GM19240 (cell line): Measurements from ENCODE around the gene RGS19.

ENCODE experiments used
- DNase-seq: peaks from one replicate; pipeline ENCODE4 v3.0.0; 2011; ENCODE audit warnings: low spot score; ENCODE audit not compliant: insufficient read length

The RGS19 gene

DNA sequence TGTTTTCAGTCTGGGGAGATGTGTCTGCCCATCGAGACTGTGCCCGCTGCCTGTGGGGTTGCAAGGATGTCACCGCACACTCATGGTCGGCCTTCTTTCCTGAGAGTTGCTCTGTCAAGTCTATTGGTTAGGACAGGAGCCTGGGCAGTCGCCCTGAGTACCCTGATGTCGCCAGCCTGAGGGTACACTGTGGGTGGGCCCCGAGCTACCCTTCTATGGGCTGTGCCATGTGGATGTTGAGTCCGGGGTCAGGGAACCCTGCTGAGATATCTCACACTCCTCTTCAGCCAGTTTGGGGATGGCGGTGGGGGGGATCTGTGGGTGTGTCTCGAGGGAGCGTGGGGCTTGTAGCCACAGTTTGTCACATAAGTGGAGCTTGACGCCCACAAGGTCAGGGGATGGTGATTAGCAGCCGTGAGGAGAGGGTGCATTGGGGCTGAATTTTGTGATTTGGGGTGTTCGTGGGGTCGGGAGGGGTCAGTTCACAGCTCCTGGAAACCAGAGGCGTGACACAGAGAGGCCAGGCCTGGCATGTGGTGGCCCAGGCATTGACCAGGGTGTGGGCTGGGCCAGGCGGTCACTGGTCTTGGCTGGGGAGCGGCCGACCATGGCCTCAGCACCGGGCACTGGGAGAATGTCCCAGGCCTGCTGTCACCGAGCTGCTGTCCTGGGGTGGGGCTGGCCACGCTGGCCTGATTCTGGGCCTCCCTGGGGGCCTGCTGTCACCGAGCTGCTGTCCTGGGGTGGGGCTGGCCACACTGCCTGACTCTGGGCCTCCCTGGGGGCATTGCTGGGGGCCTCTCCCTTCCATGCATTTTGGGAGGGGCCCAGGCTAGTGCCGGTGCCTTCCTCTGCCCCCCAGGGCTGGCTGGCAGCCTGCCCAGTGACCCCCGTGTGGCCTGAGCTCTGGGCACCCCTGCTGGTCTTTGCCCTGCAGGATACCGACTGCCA, 29.7 kb upstream of the RGS19 start:
- no peak for DNase-seq

DNA sequence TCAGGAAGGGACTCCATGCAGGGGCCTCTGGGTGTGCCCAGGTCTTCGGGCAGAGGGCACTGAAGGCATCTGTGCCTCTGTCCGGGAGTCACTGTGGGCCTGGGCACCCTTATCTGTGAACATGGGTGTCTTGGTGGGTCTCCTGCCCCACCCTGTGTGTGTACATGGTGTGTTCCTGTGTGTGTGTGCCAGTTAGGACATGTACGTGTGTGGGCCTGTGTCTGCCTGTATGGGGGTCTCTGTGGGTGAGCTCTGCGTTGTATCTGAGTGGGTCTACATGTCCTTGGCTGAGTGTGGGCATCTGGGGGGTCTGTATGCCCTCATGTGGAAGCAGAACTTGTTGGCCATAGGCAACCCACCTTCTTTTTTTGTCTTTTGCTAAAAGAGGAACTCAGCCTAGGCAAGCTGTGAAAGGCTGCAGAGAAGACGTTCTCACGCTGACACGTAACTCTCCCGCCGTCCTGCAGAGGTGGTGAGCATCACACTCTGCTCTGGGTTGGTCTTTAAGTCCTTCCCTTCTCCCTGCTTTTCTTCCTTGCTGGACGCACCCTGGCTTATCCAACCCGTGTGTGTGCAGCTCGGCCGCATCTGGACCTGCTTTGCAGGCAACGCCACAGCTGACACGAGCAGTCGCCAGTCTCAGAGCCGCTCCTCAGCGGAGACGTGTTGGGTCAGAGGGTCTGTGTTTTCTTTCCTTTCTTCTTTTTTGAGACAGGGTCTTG, 28.6 kb upstream of the RGS19 start:
- DNase-seq, result no peak

DNA sequence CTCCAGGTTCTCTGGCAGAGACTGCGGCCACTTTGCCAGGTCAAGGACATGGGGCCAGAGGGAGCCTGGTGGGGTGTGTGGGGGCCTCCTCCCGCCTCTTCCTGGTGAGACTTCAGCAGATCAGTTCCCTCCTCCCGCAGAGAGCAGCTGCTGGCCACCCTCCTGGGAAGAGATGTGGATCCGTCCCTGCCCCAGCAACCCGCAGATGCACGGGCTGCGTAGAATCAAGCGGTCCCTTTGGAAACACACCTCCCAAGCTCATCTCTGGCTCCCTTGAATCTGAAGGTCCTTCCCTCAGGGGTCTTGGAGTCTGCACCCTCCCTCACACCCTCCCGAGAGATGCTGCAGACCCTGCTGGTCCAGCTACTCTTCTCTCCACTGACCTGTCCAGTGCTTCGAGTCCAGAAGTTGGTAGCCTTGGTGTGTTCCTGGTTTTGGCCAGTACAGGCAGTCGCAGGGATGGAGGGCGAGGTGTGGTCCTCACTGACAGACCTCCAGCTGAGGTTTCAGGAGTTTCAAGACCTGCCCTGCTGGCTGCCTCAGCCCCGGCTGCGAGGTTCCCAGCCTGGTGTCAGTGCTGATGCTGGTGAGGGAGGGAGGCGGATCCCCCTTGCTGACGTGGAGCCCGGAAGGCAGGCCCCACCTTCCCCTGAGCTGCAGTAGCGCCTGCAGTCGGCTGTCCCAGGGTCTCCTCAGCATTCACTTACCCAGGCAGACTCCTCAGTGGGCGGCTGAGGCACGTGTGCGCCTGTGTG, 27.8 kb upstream of the RGS19 start, which contains the start of gene NPBWR2:
TSS of gene NPBWR2 (minus strand) at position 585 of the 755 bp plus-strand sequence. CDS start 734 bp downstream, outside the sequence.
- no peak for DNase-seq

DNA sequence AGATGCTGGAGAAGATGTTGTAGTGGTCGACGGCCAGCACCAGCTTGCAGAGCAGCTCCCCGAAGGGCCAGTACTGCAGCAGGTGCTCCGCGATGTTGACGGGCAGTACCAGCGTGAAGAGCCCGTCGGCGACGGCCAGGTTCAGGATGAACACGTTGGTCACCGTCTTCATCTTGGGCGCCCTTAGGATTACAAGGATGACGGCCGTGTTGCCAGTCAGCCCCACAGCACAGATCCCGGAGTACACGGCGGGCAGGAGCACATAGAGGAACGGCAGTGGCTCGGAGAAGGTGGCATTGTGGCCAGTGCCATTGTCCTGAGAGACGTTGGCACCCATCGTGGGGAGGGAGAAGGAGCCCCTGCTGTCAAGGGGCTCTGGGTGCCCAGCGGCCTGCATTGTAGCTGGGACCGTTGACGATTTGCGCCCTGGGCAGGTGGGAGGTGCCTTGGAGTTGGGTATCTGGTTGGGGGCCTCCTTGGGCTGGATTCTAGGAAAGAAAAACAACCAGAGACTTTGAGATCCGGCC, 27.2 kb upstream of the RGS19 start:
- no peak for DNase-seq

DNA sequence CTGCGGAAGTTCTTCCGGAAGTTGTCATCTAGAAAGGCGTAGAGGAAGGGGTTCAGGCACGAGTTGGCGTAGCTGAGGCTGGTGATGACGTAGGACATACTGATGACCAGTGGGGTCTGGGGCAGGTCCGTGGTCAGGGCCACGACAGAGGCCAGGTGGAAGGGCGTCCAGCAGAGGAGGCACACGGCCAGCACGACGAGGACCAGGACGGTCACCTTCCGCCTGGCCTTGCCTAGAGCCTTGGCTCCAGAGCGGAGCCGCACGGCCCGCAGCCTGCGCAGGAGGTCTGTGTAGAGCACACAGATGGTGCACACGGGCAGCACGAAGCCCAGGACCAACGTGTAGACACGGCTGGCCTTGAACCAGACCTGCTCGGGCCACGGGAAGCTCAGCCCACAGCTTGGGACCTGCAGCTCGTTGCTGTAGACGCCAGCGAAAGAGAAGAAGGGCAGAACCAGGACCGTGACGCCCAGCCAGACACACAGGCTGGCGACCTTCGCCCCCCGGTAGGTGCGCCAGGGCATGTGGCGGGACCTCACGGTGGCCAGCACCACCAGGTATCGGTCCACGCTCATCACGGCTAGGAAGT, 26.6 kb upstream of the RGS19 start:
- no peak for DNase-seq

DNA sequence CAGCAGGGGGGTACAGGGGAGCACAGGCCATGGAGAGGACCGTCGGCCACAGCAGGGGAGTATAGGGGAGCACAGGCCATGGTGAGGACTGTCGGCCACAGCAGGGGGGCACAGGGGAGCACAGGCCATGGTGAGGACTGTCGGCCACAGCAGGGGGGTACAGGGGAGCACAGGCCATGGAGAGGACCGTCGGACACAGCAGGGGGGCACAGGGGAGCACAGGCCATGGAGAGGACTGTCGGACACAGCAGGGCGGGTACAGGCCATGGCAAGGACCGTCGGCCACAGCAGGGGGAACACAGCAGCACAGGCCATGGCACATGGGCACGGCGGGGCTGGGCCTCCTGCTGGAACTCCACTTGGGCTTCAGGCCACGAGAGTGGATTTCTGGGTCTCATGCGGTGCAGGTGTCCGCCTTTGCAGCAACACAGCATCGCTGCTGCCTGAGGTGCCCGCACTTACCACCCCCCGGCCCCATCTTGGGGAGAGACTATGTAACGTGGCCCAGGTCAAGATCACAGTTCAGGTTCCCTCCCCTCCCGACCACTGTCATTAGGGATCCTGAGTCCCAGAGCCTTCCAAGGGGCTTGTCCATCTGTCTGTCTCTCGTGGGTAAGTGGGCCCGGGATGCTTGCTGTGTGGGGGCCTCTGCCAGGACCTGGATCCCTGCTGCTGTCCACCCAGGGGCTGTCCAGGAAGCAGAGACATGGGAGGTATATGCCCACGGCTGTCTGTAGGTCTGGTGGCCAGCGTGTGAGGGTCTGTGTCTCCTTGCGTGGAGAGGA, 25.5 kb upstream of the RGS19 start:
- no peak for DNase-seq

DNA sequence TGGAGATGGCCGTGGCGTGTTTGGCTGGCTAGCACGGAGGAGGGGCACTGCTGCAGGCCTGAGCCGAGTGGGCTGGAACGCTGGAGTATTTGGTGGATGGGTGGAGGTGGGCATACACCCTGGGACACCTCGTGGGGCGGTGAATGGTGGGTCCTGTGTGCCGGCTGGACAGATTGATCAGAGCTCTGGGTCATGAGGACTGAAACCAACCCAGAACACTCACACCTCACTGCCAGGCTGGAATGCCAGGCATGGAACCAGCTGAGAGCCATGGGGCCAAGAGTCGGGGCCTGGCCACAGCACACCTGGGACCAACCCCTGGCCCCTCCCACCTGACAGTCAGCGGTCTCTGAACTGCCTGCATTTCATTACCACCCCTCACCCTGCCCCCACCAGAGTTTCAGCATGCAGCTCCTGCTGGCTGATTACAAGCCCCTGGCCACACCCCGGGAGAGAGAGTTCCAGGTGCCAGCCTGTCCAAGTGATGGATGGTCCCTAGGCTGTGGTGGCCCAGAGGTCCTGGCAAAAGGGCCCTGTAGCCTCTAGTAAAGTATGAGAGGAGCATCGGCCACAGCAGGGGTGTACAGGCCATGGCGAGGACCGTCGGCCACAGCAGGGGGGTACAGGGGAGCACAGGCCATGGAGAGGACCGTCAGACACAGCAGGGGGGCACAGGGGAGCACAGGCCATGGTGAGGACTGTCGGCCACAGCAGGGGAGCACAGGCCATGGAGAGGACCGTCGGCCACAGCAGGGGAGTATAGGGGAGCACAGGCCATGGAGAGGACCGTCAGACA, 24.8 kb upstream of the RGS19 start:
- no peak for DNase-seq

DNA sequence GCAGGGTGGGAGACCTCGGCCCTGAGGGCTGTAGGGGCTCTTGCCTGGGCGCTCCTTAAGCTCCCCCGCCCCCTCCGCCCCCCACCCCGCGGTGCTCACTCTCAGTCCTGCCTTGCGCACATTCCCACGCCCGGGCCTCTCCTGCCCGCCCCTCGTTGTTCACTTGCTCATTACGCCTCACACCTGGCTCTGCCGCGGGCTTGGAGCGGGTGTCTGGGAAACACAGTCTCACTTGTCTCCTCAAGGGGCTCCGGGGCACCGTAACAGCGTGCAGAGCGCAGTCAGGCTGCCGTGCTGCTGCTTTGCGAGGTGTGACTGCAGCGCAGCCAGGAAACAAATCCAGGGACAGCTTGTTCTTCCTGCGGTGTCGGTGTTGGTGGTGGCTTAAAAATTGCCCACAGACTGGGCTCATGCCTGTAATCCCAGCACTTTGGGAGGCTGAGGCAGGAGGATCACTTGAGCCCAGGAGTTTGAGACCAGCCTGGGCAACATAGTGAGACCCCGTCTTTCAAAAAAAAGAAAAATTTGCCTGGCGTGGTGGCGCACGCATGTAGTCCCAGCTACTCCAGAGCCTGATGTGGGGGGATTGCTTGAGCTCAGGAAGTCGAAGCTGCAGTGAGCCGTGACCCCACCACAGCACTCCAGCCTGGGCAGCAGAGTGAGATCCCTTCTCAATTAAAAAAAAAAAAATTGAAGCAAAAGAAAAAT, 23.5 kb upstream of the RGS19 start:
- DNase-seq, result no peak

DNA sequence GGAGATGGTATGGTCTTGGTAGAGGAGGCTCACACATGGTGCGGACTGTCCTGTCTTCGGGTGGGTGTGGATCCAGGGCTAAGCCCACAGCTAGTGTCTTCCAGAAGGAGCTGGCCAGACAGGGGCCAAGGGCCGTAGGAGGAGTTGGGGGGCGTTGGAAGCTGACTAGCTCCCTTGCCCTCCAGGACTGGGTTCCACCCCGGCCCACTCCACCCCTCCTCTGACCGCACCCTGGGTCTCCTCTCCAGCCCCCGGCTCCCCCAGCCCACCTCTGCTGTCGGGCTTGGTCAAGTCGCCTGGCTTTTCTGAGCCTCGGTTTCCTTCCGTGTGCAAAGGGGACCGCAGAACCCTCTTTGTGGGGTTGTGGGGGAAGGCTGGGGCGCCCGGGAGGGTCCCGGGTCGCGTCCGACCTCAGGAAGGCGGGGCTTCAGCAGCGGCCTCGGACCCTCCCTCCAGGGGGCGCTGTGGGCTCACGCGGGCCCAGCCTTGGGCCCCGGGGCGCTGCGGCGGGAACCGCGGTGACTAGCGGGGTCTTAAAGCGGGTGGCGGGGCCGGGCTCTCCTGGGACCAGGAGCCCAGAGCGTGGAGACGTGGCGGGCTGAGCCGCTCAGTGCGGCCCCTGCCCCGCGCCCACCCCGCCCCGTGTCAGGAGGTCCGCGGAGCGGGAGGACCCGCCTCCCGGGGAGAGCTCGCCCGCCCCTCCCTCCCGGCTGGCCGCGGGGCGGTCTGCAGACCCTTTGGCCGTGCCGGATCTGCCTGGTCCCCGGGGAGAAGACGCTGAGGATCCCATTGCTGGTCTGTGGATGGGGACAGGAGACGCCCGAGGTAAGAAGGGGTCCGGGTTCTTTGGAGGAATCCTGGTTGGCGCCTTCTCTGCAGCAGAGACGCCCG, 22.7 kb upstream of the RGS19 start:
- DNase-seq, result peak; percentile 47

DNA sequence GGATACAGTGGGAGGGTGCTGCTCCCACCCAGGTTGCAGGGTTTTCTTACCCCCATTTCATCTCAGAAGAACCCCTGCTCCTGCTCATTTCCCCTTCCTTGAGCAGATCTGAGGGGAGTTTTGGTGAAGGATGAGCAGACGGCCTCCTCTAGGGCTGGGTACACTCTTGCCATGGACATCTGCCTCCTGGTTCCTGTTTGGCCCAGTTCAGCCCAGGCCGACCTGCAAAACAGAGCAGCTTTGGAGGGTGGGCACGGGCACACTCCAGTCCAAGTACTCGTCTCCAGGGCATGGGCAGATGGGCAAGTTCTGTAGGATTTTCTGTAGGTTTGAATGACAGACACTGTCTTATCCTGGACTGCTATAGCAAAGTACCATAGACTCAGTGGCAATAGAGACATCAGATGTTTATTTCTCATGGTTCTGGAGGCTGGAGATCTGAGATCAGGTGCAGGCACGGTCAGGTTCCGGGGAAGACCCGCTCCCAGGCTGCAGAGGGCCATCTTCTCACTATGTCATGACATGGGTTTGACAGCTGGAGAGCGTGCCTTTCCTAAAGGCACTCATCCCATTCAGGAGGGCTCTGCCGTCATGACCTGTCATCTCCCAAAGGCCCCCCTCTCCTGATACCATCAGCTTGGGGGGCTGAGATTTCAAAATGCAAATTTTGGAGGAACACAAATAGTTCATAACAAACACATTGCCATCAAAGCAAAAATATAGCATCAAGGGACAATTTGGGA, 21.8 kb upstream of the RGS19 start:
- DNase-seq, result no peak

DNA sequence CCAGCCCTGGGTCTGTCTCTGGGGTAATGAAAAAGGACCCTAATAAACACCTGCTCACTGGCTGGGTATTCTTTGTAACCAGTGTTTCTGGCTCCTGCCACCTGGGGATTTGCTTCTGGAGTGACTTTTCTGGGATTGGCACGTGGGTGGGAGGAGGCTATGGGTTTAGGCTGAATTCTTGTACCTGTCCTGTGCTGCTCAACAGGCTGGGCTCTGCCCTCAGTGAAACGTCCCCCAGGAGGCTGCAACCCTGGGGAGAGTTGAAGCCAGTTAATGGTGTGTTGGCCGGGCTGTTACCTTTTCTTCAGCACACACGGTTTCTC, 21.2 kb upstream of the RGS19 start:
- no peak for DNase-seq

DNA sequence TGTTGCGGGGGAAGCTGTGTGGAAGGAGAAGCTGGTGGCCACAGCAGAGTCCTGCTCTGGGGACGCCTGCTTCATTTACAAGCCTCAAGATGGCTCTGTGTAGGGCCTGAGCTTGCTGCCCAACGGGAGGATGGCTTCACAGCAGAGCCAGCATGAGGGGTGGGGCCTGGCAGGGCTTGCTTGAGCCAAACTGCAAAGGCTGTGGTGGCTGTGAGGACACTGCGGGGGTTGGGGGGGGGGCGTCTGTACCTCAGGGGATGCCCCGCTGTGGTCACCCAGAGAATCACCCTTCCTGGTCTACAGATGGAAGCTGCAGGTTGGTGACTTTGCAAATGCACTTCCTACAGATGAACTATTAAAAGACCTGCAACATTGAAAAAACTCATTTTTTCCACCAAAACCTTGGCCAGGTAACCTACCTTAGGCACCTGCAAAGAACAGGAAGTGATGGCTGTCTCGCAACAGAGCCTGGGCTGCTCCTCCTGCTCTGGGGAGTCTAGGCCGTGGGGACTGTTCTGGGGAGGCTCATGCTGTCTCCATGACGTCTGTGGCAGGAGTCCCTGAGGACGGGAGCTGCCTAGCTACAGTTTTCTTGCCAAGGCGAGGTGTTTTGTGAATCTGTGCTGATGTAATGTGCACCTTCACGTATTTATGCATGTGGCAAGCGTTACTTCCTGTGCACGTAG, 20.7 kb upstream of the RGS19 start:
- DNase-seq, result no peak

DNA sequence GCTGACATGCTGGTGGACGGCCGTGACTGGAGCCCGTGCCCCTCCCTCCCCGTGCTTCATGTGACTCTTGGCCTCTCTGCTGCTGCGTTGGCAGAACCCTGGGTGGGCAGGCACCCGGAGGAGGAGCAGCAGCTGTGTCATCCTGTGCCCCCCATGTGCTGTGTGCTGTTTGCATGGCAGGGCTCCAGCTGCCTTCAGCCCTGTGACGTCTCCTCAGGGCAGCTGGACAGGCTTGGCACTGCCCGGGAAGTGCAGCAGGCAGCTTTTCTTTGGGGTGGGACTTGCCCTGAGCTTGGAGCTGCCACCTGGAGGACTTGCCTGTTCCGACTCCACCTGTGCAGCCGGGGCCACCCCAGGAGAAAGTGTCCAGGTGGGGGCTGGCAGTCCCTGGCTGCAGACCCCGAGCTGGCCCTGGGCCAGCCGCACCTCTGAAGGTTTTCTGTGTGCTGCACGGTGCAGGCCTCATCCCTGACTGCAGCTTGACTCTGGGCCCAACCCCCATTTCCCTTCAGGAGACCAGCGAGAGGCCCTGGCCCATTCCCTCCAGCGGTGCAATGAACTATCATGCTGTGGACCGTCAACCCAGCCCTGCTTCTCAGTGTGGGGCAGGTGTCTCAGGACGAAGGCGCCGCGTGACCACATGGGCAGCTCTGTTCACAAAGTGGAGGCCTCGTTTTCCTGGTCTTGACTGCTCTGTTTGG, 19.9 kb upstream of the RGS19 start:
- DNase-seq, result no peak

DNA sequence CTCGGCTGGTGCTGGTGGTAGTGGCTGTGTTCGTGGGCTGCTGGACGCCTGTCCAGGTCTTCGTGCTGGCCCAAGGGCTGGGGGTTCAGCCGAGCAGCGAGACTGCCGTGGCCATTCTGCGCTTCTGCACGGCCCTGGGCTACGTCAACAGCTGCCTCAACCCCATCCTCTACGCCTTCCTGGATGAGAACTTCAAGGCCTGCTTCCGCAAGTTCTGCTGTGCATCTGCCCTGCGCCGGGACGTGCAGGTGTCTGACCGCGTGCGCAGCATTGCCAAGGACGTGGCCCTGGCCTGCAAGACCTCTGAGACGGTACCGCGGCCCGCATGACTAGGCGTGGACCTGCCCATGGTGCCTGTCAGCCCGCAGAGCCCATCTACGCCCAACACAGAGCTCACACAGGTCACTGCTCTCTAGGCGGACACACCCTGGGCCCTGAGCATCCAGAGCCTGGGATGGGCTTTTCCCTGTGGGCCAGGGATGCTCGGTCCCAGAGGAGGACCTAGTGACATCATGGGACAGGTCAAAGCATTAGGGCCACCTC, 19.2 kb upstream of the RGS19 start:
- DNase-seq, result no peak

DNA sequence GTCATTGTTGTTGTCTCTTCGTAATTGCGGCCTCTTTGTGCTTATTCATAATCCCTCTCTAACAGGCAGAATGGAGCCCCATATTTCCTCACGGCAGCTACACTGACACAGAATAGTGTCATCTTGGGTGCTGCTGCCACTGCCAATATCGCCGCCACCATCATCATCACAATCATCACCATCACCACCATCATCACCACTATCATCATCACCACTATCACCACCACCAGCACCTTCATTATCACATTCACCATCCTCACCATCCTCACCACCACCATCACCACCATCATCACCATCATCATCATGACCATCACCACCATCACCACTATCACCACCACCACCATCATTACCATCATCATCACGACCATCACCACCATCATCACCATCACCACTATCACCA, 17.2 kb upstream of the RGS19 start:
- no peak for DNase-seq

DNA sequence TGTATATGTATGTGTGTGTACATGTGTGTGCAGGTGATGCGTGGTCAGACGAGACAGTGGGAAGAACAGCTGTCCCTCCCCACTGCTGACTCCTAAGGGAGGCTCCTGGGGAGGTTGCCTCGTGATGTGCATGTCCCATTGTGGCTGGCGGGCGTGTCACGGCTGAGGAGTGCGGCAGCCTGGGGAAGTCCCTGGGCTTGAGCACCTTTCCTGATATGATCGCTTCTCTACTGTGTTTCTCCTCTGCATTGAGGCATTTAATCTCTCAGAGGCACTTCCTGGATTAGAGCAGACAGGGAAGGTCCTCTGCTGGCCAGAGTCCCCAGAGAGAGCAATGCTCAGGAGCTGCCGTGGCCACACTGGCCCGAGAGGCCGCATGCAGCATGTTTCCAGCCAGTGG, 16.6 kb upstream of the RGS19 start:
- no peak for DNase-seq
